Upper lobe of left lung (tissue), 6 donors: Measurements from ENCODE around the gene FBL. TPM values are rescaled to one million over a fixed set of nuclear protein-coding genes. Genes with fewer than 3 reads are reported as not detected.
A peak's percentile ranks its signal among the peaks of the same experiment; 100 is the strongest.
"Not testable (repeated sequence)": the region's sequence is repeated elsewhere in the genome, so short reads cannot be mapped to it uniquely, and the experiment has no call there.

Source experiments
- ATAC-seq, 2 donors: fragments of 200-7000 bp; cut with Tn5 transposase; one replicate each; pipeline ENCODE4 v1.9.1; 2022; ENCODE audit warnings: mild to moderate bottlenecking in 2 of 2, moderate library complexity in 2 of 2; ENCODE audit not compliant: low FRiP score in 2 of 2
- DNase-seq, 2 donors: peaks; one replicate each; pipeline ENCODE4 v3.0.0-alpha.2; 2019 to 2020
- H3K27ac ChIP-seq, 4 donors: fragments of 200-600 bp; sonication (generic); one replicate each; pipeline ENCODE4 v1.5.1; 2016 to 2019
- H3K27me3 ChIP-seq, 4 donors: fragments of 200-600 bp; sonication (generic); one replicate each; pipeline ENCODE4 v1.5.1; 2017 to 2019
- H3K36me3 ChIP-seq, 4 donors: fragments of 200-600 bp; sonication (generic); one replicate each; pipeline ENCODE4 v1.5.1; 2016 to 2019
- H3K4me1 ChIP-seq, 4 donors: fragments of 200-600 bp; sonication (generic); one replicate each; pipeline ENCODE4 v1.5.1; 2018 to 2019
- H3K4me3 ChIP-seq, 4 donors: fragments of 200-600 bp; sonication (generic); one replicate each; pipeline ENCODE4 v1.5.1; 2017 to 2019; ENCODE audit warnings: mild to moderate bottlenecking in 2 of 4, moderate library complexity in 1 of 4
- H3K9me3 ChIP-seq, 4 donors: fragments of 200-600 bp; sonication (generic); one replicate each; pipeline ENCODE4 v1.5.1; 2018 to 2019
- CTCF ChIP-seq, 6 experiments: fragments of 450-650 bp in 4 of 6; fragments of 200-600 bp in 2 of 6; sonication (generic) in 2 of 6; IDR thresholded peaks; one replicate each; pipeline ENCODE4 v1.5.1; 2016 to 2019; ENCODE audit warnings: antibody characterized with exemption in 6 of 6
- EP300 ChIP-seq, 4 donors: sonication (generic); formaldehyde crosslinking; IDR thresholded peaks; one replicate each; pipeline ENCODE4 v1.5.1; 2017; ENCODE audit warnings: antibody characterized with exemption in 4 of 4, control low read depth in 2 of 4
- POLR2A ChIP-seq, 4 donors: fragments of 450-650 bp; IDR thresholded peaks; one replicate each; pipeline ENCODE4 v1.5.1; 2016 to 2017; ENCODE audit warnings: antibody characterized with exemption in 4 of 4, mild to moderate bottlenecking in 2 of 4
- POLR2AphosphoS5 ChIP-seq, 2 donors: sonication (generic); formaldehyde crosslinking; IDR thresholded peaks; one replicate each; pipeline ENCODE4 v1.5.1; 2017; ENCODE audit warnings: antibody characterized with exemption in 2 of 2
- WGBS, 2 donors: methylation state at CpG; one replicate each; pipeline ENCODE4 v1.1.5; 2017 to 2018; 5-methylcytosine and 5-hydroxymethylcytosine counted together
- total RNA-seq, 6 donors: library from RNA; depleted of rRNA in 4 of 6; stranded (reverse); fragments of >200 nt in 4 of 6; gene quantifications; one replicate each; pipeline versions ENCODE4 v1.1.0 to v1.2.1, GENCODE V29; 2016 to 2021
- donor health status: DM: no; HTN: no; CAD: no; lungs with moderate emphysema.
- donor health status: DM: no; HTN: yes; CAD: no; lungs with severe emphysema.

The FBL gene
- total RNA-seq = 100 to 1,000 TPM in 5 of 6 donors, 10 to 100 TPM in 1; 75.4 to 143 (median 110) TPM

- 0 to 1% methylated on average over 15 to 32 of the region's 57 CpGs for WGBS, 2 donors
- Histone ChIP-seq H3K4me3 (peak within 1 kb of the TSS; percentile 80 to 85 (median 82)), H3K27ac (peak within 1 kb of the TSS; percentile 81 to 92 (median 84)), H3K27me3 (no peaks in the 10 kb centered on the region), H3K9me3 (no peaks in the 10 kb centered on the region), H3K36me3 (no peaks in the 10 kb centered on the region), H3K4me1 (peaks cover 24 to 47% (median 36%) of the 10 kb centered on the region in 4 donors)
- DNase-seq (peak; percentile 96 to 100), ATAC-seq (peak; percentile 94 to 97)
- TF ChIP-seq CTCF (IDR thresholded peaks at IDR 0.05) (peak in 1 of 6 experiments; percentile 3), POLR2AphosphoS5 (IDR thresholded peaks at IDR 0.05) (peak; percentile 55 to 77), EP300 (IDR thresholded peaks at IDR 0.05) (no peak), POLR2A (IDR thresholded peaks at IDR 0.05) (peak in 2 of 4 donors; percentile 20 to 76)
Measured at GRCh38 chr19:39845933-39846677, at the start of gene FBL. TSS of gene FBL (minus strand) at chr19:39846379. CDS start at chr19:39846300, 79 bp downstream.

- WGBS, 2 donors = 94 to 95% methylated on average over 5 to 7 of the region's 11 CpGs
- not testable (repeated sequence) for H3K36me3 ChIP-seq, DNase-seq, H3K4me3 ChIP-seq, ATAC-seq, H3K27ac ChIP-seq, H3K4me1 ChIP-seq, H3K9me3 ChIP-seq
- H3K27me3 ChIP-seq = peaks cover 0 to 10% (median 0%) of the 10 kb centered on the region in 4 donors
Measured at GRCh38 chr19:39895096-39895495, 48.9 kb upstream of the FBL start.

GRCh38 chr19:39894236-39894606 lies 48.0 kb upstream of the FBL start:
- H3K36me3 ChIP-seq, H3K4me3 ChIP-seq, H3K4me1 ChIP-seq, ATAC-seq, H3K27ac ChIP-seq, H3K9me3 ChIP-seq: not testable (repeated sequence)
- H3K27me3 ChIP-seq = peaks cover 0 to 10% (median 0%) of the 10 kb centered on the region in 4 donors
- WGBS, 2 donors = 90% methylated on average over 12 of the region's 16 CpGs; no CpG with 5 or more reads in 1 of the 2 donors
- peak in 1 of 2 donors; percentile 48 for DNase-seq

- Histone ChIP-seq H3K4me3 (peak overlapping the region in 3 of 4 donors; percentile 14 to 35 (median 20)), H3K27me3 (peaks cover 0 to 10% (median 0%) of the 10 kb centered on the region in 4 donors)
- H3K9me3 ChIP-seq, H3K27ac ChIP-seq, ATAC-seq, H3K4me1 ChIP-seq, H3K36me3 ChIP-seq: not testable (repeated sequence)
- DNase-seq = peak; percentile 71 to 90
- WGBS, 2 donors = 47 to 70% methylated on average over 15 to 20 of the region's 29 CpGs
Measured at GRCh38 chr19:39893366-39894235, 47.4 kb upstream of the FBL start.

- H3K9me3 ChIP-seq, ATAC-seq, H3K4me1 ChIP-seq, H3K27ac ChIP-seq, DNase-seq, H3K4me3 ChIP-seq, H3K36me3 ChIP-seq: not testable (repeated sequence)
- WGBS, 2 donors = 68 to 70% methylated on average over 5 of the region's 5 CpGs
- H3K27me3 ChIP-seq = peaks cover 0 to 10% (median 0%) of the 10 kb centered on the region in 4 donors
Measured at GRCh38 chr19:39892506-39892902, 46.3 kb upstream of the FBL start.

GRCh38 chr19:39891660-39892505 lies 45.7 kb upstream of the FBL start:
- ATAC-seq = peak in 1 of 2 donors; percentile 20
- H3K27me3 ChIP-seq = peaks cover 0 to 10% (median 0%) of the 10 kb centered on the region in 4 donors
- not testable (repeated sequence) for H3K4me1 ChIP-seq, H3K27ac ChIP-seq, H3K9me3 ChIP-seq, H3K36me3 ChIP-seq
- WGBS, 2 donors = 58 to 71% methylated on average over 28 to 64 of the region's 64 CpGs
- DNase-seq = peak in 1 of 2 donors; percentile 91
- H3K4me3 ChIP-seq = peak overlapping the region in 1 of 4 donors; percentile 8
